Measurements from ENCODE around the gene LEPROT. TPM values are rescaled to one million over a fixed set of nuclear protein-coding genes. Genes with fewer than 3 reads are reported as not detected.

Gene LEPROT
- total RNA-seq, 1 donor, result 89.4 TPM

DNA sequence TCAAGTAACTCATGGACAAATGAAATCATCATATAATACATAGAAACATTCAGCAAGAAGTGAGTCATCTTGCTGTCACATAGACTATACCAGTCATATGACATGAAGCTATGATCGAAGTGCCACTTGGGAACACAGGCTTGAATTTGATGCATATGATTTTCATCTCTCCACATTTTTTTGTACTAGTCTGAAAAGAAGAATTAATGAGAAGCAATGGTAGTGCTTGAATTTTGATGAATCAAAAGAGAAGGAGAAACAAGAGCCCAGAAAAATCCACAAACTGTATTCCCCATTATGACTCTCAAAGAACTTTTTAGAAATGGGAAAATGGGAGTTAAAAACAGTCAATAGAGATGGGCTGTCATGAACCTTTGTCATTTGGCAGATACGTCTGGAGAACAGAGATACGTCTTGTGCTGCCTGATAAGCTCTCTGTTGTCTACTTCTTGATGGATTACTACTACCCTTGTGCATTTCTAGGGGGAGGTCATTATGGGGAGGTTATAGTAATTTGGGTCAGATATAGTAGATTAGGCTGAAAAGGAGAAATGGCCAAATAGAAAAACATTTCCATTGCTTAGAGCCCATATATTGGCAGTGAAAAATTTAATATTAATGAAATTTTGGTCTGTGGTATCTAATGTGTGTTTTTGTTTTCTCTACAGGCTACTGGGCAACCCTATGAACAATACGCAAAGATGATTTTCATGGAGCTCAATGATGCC is 8.0 kb upstream of the LEPROT start:
- H3K4me3 ChIP-seq (ENCODE audit: low read depth, low read length), result no peak overlapping the region
- TF ChIP-seq, protein P1, sequence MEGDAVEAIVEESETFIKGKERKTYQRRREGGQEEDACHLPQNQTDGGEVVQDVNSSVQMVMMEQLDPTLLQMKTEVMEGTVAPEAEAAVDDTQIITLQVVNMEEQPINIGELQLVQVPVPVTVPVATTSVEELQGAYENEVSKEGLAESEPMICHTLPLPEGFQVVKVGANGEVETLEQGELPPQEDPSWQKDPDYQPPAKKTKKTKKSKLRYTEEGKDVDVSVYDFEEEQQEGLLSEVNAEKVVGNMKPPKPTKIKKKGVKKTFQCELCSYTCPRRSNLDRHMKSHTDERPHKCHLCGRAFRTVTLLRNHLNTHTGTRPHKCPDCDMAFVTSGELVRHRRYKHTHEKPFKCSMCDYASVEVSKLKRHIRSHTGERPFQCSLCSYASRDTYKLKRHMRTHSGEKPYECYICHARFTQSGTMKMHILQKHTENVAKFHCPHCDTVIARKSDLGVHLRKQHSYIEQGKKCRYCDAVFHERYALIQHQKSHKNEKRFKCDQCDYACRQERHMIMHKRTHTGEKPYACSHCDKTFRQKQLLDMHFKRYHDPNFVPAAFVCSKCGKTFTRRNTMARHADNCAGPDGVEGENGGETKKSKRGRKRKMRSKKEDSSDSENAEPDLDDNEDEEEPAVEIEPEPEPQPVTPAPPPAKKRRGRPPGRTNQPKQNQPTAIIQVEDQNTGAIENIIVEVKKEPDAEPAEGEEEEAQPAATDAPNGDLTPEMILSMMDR (IDR thresholded peaks at IDR 0.05; ENCODE audit: insufficient read depth, low read depth, low read length), result no peak
- DNase-seq (ENCODE audit: low read depth), result no peak

DNA sequence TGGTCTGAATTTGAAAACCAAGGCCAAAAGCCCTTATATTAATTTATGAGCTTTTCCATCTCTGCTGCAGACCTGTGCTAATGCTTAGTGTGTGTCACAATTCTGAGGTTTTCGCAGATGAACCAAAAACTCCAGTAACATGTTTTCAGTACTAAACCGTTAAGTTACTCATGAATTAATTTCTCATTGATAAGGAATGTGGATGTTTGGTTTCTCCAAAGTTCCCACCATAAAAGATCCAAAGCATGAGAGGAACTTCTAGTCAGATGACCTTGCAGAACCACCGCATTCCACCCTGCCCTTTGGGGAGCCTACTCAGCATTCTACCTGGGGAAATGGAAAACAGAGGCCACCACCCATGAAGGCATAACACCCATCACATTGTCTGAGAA is 7.5 kb upstream of the LEPROT start:
- TF ChIP-seq, protein P1 (IDR thresholded peaks at IDR 0.05; ENCODE audit: insufficient read depth, low read depth, low read length), result no peak
- no peak overlapping the region for H3K4me3 ChIP-seq (ENCODE audit: low read depth, low read length)
- DNase-seq (ENCODE audit: low read depth), result peak; percentile 40

DNA sequence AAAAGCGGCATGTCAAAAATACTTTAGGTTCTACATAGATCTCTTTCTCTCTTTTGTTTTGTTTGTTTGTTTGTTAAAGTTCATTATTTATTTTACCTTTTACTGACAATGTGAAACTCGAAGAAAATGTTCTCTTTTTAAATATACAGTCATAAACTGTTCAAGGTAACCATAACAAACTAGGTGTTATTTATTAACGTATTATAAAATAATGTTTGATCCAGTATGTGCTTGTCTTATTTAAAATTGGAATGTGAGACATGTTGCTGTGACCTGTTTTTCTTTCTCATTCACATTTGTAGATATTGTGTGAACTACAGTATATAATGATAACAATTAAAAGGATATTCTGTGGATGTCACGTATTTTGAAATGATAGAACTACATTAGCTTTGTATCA is 5.9 kb upstream of the LEPROT start:
- DNase-seq (ENCODE audit: low read depth), result no peak
- TF ChIP-seq, protein P1 (IDR thresholded peaks at IDR 0.05; ENCODE audit: insufficient read depth, low read depth, low read length), result no peak
- no peak overlapping the region for H3K4me3 ChIP-seq (ENCODE audit: low read depth, low read length)

DNA sequence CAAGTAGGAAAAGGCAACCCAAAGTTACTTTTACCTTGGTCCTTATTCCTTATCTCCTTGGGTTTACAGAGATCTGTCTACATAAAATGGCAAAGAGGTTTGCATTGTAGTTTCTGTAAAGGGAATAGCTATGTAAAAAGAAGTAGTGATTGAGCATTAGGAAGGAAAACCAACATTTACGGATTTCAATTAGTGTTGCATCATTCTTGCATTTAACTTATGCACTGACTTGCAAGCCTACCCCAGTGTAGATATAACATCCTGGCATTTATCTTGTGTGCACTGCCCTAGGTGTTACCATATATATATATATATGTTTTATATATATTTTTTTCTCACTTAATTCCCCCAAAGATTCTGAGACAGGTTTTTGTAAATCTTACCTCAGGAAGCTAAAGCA is 3.7 kb upstream of the LEPROT start:
- H3K4me3 ChIP-seq (ENCODE audit: low read depth, low read length), result no peak overlapping the region
- no peak for DNase-seq (ENCODE audit: low read depth)
- TF ChIP-seq, protein P1 (IDR thresholded peaks at IDR 0.05; ENCODE audit: insufficient read depth, low read depth, low read length), result no peak

DNA sequence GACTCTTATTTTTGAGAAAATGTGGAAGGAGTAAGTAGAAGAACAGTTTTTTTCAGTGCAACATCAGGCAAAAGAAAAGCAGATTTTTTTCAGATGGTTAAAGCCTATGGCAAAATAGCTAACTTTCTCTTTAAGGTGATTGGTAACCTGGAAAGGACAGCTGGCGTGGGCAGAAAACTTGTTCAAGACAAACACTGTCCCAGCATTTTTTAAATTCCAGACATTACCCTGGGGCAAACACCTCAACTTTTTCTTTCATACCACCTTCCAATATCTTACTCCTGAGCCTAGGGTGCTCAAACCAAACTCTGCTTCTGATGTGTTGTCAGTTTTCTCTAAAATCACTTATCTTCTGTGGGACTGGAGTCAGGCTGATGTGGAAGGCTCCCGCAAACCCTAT is 2.7 kb upstream of the LEPROT start:
- DNase-seq (ENCODE audit: low read depth), result no peak
- no peak overlapping the region for H3K4me3 ChIP-seq (ENCODE audit: low read depth, low read length)
- TF ChIP-seq, protein P1 (IDR thresholded peaks at IDR 0.05; ENCODE audit: insufficient read depth, low read depth, low read length), result no peak

DNA sequence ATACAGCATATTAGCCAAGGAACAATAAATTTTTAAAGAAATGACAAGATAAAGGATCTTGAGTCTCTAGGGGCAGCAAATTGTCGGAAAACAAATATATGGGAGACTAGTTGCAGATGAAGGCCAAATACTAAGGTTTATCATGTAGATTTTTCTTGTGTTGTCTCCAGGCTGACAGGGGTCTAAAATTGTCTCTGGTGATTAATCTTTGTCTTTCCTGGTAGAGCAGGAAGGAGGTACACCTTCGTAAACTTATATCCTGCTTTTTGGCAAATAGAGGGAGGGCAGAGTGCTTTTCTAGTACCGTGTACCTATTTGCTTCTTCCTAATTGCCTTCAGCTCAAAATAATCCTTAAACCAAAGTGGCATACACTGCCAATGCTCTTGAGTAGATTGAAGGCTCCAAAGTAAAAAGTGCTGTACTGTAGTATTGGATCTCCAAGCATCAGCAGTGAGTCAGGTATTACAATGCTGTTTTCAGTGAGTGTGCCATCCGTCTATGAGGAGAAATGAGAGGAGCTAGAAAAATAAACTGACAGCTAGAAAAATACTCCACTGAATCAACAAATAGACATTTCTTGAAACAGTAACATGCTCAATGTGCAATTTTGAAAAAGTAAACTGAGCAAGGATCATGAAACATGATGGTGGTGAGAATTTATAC is 1.8 kb upstream of the LEPROT start:
- H3K4me3 ChIP-seq (ENCODE audit: low read depth, low read length), result no peak overlapping the region
- TF ChIP-seq, protein P1 (IDR thresholded peaks at IDR 0.05; ENCODE audit: insufficient read depth, low read depth, low read length), result no peak
- no peak for DNase-seq (ENCODE audit: low read depth)

All from fibroblast of villous mesenchyme (primary cell).